ENCODE results near the gene GYS2.
"Not testable (repeated sequence)": the region's sequence is repeated elsewhere in the genome, so short reads cannot be mapped to it uniquely, and the experiment has no call there.

GYS2 gene

DNA sequence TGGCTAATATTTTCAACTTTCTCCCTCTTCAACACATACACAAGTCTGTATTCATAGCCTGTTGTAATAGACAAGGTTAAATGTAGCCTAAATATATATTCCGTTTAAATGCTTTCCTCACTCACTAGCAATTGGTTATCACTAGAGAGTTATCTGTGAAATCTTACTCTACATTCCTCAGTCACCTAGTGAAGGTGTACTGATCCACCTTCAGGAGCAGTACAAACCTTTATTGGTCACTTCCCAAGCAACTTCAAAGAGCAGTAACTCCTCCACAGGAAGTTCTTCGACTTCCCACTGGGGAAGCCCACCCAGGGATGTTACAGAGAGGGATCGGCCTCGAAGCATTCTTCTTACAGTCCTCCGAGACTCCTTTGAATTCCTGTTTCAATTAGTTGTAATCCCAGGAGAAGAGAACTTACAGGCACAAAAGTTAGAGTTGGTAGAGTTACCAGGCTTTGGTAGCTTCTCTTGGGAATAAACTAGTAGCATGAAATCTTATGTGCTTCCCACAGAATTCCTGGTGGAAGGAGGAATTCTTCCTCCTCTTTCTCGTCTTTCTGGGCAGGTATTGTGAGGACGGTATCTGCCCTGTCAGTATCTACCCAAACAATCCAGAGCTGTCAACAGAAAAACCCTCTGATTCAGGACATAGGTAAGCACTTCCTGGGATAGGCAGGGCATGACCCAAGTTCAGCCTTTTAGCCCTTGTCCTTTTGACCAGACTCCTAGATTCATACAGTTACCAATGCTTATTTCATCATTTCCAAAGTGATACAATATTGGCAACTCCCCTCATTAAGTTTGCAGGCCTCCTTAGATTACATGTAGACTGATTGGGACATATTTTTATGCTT lies at the start of gene GYS2:
Gene GYS2 (minus strand): TSS at position 603 of the 857 bp plus-strand sequence. CDS start 255 bp downstream, at position 348.
- no peak for DNase-seq

DNA sequence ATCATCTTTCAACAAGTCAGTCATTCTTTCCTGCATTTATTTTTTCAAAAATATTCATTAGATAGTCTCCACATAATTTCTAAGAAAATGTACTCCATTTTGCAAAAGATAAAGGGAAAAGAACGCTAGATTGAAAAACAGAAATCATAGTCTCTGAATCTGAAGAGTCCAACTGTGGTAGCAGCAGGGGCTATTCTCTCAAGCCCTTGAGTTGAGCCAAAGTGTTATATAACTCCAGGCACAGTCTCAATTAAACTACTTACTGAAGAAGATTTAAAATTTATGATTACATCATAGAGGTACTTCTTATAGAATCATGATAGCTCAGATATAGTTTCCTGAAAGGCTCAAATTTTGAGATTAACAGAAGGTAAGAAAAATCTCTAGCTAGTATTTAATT lies 47.2 kb upstream of the GYS2 start:
- DNase-seq = no peak

DNA sequence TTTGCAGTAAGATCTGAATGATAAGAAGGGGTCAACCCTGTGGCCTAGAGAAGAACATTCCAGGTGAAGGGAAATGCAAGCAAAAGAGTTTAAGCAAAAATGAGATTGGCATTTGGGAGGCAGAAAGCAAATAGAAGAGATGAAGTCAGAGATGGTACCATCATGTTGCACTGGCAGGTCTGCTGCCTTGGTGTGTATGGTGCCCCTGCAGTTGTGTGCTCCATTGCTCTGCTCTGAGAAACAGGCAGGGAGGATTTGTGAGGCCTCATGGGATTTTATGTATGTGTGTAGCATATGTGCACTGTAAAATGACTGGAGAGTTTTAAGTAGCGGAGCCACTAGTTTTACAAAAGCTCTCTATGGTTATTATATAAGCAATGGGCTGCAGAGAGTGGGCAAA lies 46.4 kb upstream of the GYS2 start:
- no peak for DNase-seq

GRCh38 chr12:21649034-21649433 lies 44.4 kb upstream of the GYS2 start:
- no peak for DNase-seq

- no peak for DNase-seq
These were observed 43.7 kb upstream of the GYS2 start for GRCh38 chr12:21648378-21648777.

GRCh38 chr12:21647179-21647578 lies 42.5 kb upstream of the GYS2 start:
- no peak for DNase-seq

DNA sequence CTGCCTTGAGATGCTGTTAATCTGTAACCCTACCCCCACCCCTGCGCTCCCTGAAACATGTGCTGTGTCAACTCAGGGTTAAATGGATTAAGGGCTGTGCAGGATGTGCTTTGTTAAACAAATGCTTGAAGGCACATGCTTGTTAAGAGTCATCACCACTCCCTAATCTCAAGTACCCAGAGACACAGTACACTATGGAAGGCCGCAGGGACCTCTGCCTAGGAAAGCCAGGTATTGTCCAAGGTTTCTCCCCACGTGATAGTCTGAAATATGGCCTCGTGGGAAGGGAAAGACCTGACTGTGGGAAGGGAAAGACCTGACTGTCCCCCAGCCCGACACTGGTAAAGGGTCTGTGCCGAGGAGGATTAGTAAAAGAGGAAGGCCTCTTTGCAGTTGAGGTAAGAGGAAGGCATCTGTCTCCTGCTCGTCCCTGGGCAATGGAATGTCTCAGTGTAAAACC lies 40.4 kb upstream of the GYS2 start:
- not testable (repeated sequence) for DNase-seq

GRCh38 chr12:21644516-21644915 lies 39.9 kb upstream of the GYS2 start:
- DNase-seq = no peak

DNA sequence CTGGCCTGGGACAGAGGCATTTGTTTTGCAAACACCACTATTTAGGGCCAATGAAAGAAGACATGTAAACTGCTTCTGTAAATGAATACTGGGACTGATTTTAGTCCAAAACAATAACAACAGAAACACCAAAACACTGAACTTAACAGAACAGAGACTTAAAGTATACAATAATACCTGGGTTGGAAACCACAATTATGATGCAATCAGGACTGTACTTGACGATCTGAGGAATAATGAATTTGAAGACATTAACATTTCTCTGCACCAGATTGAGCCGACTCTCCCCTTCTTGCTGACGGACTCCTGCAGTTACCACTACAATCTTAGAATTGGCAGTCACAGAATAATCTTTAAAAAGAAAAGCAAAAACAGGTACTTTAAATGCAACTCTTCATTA lies 39.1 kb upstream of the GYS2 start:
- DNase-seq = no peak

DNA sequence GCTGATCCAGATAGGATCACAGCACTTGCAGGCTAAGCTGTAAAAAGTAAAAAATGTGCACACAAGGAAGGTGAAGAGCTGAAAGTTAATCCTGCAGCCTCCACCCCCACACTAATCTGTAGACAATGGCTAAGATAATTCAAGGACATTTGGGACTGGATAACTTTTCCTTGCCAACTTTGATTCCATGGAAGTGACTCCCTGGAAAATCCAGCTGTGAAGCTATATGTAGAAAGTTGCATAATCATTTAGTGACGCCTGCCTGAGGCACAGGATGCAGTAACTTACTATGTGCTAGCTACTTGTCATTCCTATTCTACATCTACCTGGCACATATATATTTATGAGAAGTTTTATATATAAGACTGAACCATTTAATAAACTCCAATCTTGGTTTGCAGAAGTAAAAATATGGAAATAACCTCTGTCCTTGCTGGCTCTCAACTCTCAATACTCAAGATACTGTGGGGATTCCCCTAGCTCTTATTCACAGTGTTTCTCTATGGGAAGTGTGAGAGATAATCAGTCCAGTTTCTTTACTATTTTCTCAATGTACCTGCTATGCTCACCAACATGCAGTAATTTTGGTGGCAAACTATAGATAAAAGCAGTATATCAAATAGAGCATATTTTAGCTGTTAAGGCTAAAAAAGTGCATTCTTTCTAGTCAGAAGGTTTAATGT lies 38.2 kb upstream of the GYS2 start:
- DNase-seq = no peak

DNA sequence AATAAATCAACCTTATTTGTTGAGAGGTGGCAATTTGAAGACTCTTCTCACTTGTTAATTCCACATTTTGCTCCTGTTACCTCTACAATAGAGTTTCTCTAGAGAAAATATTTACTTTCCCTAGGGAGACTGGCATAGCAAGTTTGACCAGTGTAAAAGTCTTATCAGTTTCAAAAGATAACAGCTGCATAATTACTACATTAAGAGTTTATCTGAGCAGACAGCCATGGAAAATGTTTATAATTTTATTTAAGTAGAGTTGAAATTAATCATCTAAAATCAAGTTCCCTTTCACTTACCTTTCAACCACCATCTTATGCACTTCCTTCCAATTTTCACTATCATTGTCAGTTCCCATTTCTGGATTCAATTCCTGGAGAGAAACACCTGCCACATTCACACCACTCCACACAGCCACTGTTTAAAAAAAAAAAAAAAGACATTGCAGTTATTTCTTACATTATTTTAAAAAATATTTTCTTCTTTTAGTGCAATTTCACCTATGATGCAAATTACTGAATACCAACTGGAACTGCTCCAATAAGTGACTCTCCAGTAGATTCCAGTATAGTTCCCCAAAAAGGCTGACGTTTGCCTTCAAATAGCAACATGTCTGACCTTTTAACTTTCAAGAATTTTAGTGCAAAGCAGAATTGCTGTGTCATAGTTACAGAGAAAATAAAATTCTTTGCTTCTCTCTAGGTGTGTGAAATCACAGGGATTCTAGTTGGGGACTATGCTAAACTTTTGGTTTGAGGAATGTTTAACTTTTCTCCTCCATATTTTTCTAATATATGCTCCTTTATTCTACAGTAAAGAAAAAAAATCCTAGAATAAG lies 33.6 kb upstream of the GYS2 start:
- no peak for DNase-seq

- DNase-seq = no peak
These were observed 29.6 kb upstream of the GYS2 start for GRCh38 chr12:21634245-21634644.

GRCh38 chr12:21631367-21631766 lies 26.7 kb upstream of the GYS2 start:
- DNase-seq = no peak

DNA sequence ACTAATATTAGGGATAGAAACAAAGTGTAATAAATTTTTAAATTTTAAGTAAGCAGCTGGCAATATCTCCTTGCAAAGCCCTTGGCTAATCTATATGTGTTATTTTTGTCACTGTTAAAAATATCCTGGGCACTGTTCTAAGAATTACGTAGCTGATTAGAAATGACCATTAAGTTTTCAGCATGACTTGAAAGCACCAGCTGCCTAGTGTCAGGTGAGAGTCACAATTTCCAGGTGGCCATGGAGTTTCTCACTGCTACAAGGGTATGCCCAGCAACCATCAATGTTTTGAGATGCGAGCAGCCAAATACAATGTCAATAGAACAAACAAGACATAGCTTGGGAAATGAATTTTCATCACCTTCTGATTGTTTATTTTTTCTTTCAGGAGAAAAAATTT lies 23.3 kb upstream of the GYS2 start:
- no peak for DNase-seq

DNA sequence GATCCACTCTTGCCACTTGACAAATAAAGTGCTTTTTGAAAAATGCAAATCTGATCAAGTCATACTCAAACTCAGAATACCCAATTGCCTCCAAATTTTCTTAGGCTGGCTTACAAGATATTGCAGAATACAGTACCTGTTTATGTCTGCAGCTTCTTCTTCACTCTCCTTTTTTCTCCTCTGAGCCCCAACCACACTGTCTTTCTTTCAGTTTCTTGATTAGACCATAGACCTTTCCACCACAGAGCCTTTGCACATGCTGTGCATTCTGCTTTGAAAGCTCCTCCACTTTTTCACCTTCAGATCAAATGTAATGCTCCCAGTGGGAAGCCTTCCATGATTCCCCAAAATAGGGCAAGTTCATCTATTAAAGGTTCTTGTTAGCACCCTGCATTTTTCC lies 13.9 kb upstream of the GYS2 start:
- no peak for DNase-seq

DNA sequence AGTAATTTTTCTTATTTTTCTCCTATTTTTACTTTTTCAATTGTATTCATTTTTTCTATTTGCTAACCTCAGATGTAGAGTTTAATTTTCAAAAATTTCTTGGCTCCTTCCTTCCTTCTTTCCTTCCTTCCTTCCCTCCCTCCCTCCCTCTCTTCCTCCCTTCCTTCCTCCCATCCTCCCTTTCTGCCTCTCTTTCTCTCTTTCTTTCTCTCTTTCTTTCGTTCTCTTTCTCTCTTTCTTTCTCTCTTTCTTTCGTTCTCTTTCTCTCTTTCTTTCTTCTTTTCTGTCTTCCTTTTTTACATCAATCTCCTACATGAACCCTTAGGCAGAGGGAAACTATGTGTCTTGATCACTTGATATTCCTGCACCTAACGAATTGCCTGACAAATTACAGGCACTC lies 12.4 kb upstream of the GYS2 start:
- DNase-seq = no peak

DNA sequence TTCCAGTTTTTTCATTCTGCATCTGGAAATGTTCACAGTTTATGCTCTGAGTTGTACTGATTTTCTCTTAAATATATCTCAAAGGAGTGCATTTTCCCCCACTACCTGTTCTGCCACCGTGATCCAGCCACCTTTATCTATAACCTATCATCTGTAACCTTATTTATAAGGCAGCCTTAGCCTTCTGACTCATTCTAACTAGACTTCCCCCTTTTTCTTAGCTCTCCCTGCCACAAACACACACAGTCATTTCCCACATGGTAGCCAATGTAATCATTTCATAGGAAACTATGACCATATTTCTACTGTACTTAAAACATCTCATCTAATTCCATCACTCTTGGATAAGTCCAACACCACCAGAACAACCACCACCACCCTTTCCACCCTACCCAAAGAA lies 10.8 kb upstream of the GYS2 start:
- no peak for DNase-seq

- DNase-seq = no peak
These were observed 9.9 kb upstream of the GYS2 start for GRCh38 chr12:21614506-21614905.

DNA sequence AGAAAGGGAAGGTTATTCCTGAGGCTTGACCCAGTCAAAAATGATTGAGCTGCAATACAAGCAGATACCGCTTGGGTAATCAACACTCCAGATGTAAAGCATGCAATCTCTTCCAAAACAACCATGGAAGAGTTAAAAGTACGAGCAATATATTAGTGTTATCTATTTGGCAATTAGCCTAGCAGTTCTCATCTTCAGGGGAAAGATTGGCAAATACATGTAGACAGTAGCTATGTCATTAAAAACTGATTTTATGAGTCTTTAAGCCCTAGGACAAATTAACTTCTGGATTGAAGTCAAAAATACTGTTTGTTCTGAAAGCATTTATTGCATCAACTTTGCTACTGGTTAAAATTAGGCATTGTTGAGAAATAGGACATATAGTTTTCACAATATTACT lies 9.3 kb upstream of the GYS2 start:
- no peak for DNase-seq

DNA sequence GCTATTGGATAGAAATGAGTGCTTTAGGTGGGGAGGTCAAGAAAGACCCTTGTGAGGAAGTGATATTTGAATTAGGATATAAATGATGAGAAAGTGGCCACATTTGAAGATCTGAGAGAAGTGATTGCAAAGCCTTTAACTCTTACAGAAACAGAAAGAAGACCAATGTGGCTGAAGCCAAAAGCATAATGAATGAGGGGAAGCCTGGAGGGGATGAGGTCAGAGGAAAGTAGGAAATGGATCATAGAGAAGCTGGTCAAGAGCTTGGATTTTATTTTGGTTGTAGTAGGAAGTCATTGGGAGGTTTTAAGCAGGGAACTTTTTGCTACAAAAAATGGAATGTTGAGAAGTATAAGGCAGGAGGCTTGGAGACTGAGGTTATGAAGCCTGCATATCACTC lies 3.5 kb upstream of the GYS2 start:
- no peak for DNase-seq

DNA sequence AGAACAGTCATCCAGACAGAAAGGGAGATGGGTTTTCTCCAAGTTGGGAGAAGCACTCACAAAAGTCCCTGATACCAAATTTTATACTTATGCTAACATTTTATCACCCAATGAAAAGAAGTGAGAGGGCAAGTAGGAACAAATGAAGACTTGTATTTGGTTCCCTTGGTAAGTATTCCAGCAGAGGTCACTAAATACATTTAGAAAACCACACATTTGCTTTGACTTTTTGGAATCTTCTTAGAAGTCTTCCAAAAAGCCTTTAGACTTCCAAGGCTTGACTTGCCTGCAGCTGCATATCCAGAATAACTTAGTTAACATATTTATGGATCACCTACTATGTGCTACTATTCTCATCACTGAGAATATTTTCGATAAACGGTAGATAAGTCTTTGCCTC lies 3.1 kb upstream of the GYS2 start:
- no peak for DNase-seq

- no peak for DNase-seq
These were observed 1.5 kb upstream of the GYS2 start for GRCh38 chr12:21606175-21606574.

DNA sequence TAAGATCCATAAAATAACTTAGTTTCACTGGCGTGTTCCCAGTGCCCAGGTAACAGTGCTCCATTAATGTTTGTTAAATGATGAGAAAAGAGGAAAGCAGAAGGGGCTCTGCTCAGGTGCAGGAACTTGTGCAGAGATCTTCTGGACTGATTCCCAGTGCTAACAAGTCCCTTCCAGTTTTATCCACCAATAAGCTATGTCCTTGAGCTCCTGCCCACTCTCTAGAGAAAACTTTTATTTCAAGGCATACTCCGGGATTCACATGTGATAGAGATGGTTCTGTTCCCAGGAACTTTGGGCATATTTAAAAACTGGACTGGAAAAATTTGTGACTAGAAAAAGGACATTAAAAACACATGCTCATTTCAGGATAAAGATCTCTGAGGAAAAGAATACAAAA lies 1.9 kb downstream of the GYS2 start:
- DNase-seq = no peak

GRCh38 chr12:21600196-21600595 lies 4.5 kb downstream of the GYS2 start:
- no peak for DNase-seq

Data from activated CD8-positive, alpha-beta memory T cell treated with anti-CD3 and anti-CD28 coated beads, Interleukin-2, amount 50 U/mL, for 48 hours (primary cell).